Measurements from ENCODE around the gene HTR4.

HTR4 gene

GRCh38 chr5:148663509-148663908, 9.2 kb upstream of the HTR4 start:
- DNase-seq = no peak

- DNase-seq = no peak
Measured at GRCh38 chr5:148660346-148660660, 6.0 kb upstream of the HTR4 start.

- DNase-seq = no peak
Measured at GRCh38 chr5:148659641-148660345, 5.5 kb upstream of the HTR4 start.

GRCh38 chr5:148653291-148653835, 964 bp downstream of the HTR4 start:
- DNase-seq = no peak

- no peak for DNase-seq
Measured at GRCh38 chr5:148651528-148651927, 2.8 kb downstream of the HTR4 start.

GRCh38 chr5:148645527-148645926, 8.8 kb downstream of the HTR4 start:
- DNase-seq = no peak

GRCh38 chr5:148641735-148642134, 12.6 kb downstream of the HTR4 start:
- no peak for DNase-seq

- no peak for DNase-seq
Measured at GRCh38 chr5:148640471-148640870, 13.9 kb downstream of the HTR4 start.

- DNase-seq = no peak
Measured at GRCh38 chr5:148639081-148639480, 15.2 kb downstream of the HTR4 start.

- DNase-seq = no peak
Measured at GRCh38 chr5:148636353-148636752, 18.0 kb downstream of the HTR4 start.

GRCh38 chr5:148635321-148636083, 18.8 kb downstream of the HTR4 start:
- no peak for DNase-seq

- no peak for DNase-seq
Measured at GRCh38 chr5:148633067-148633377, 21.3 kb downstream of the HTR4 start.

GRCh38 chr5:148632255-148633066, 21.9 kb downstream of the HTR4 start:
- DNase-seq = no peak

GRCh38 chr5:148626986-148627385, 27.3 kb downstream of the HTR4 start:
- DNase-seq = no peak

- no peak for DNase-seq
Measured at GRCh38 chr5:148626081-148626613, 28.2 kb downstream of the HTR4 start.

GRCh38 chr5:148625250-148625649, 29.1 kb downstream of the HTR4 start:
- no peak for DNase-seq

- no peak for DNase-seq
Measured at GRCh38 chr5:148623741-148624140, 30.6 kb downstream of the HTR4 start.

- no peak for DNase-seq
Measured at GRCh38 chr5:148623101-148623500, 31.2 kb downstream of the HTR4 start.

GRCh38 chr5:148620696-148621095, 33.6 kb downstream of the HTR4 start:
- DNase-seq = no peak

- DNase-seq = no peak
Measured at GRCh38 chr5:148620091-148620490, 34.2 kb downstream of the HTR4 start.

- no peak for DNase-seq
Measured at GRCh38 chr5:148619484-148619883, 34.8 kb downstream of the HTR4 start.

- no peak for DNase-seq
Measured at GRCh38 chr5:148615644-148616275, 38.6 kb downstream of the HTR4 start.

GRCh38 chr5:148607406-148607805, 46.9 kb downstream of the HTR4 start:
- no peak for DNase-seq
